ENCODE measurements around the gene AMPD1.

Gene AMPD1

DNA sequence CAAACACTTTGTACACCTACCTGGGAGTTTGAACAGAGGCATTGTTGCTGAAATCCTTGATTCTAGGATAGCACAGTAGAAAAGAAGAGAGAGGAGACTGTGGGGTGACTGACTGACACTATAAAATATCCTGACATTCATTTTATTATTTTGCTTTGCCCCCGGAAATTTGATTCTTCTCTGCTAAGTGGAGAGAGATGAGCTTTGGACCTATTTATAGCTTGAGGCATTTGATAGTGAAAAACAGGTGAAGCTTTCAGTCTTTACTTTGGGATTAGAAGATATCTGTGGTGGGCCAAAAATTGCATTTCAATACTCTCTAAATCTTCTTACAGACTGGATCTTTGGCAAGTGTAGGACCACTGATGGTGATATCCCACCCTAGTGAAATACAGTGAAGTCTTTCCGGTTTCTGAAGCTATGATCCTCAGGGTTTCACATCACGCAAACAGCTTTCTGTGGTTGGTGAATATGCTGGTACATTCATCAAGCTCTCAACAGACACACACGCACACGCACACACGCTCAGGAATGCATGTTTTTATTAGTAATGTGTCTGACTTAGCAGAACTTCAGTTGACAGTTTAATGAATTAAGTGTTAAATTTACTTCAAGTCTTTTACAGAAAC lies at the start of gene AMPD1:
Gene AMPD1 (minus strand): TSS at position 117 of the 629 bp plus-strand sequence. CDS start 75 bp downstream, at position 42.
- H3K36me3 Mint-ChIP-seq (ENCODE audit: low read depth): no peaks in the 10 kb centered on the region
- peak within 1 kb of the TSS in 2 of 3 experiments; percentile 33 to 56 for H3K27ac Mint-ChIP-seq
- TF ChIP-seq, protein P1, sequence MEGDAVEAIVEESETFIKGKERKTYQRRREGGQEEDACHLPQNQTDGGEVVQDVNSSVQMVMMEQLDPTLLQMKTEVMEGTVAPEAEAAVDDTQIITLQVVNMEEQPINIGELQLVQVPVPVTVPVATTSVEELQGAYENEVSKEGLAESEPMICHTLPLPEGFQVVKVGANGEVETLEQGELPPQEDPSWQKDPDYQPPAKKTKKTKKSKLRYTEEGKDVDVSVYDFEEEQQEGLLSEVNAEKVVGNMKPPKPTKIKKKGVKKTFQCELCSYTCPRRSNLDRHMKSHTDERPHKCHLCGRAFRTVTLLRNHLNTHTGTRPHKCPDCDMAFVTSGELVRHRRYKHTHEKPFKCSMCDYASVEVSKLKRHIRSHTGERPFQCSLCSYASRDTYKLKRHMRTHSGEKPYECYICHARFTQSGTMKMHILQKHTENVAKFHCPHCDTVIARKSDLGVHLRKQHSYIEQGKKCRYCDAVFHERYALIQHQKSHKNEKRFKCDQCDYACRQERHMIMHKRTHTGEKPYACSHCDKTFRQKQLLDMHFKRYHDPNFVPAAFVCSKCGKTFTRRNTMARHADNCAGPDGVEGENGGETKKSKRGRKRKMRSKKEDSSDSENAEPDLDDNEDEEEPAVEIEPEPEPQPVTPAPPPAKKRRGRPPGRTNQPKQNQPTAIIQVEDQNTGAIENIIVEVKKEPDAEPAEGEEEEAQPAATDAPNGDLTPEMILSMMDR (IDR thresholded peaks at IDR 0.05; ENCODE audit: unreplicated experiment in 3 of 3): no peak
- H3K4me3 Mint-ChIP-seq: peak within 1 kb of the TSS in 2 of 3 experiments; percentile 70
- H3K27me3 Mint-ChIP-seq (ENCODE audit: low read depth): no peaks in the 10 kb centered on the region
- H3K4me1 Mint-ChIP-seq: peaks cover 9% of the 10 kb centered on the region
- no peaks in the 10 kb centered on the region for H3K9me3 Mint-ChIP-seq

DNA sequence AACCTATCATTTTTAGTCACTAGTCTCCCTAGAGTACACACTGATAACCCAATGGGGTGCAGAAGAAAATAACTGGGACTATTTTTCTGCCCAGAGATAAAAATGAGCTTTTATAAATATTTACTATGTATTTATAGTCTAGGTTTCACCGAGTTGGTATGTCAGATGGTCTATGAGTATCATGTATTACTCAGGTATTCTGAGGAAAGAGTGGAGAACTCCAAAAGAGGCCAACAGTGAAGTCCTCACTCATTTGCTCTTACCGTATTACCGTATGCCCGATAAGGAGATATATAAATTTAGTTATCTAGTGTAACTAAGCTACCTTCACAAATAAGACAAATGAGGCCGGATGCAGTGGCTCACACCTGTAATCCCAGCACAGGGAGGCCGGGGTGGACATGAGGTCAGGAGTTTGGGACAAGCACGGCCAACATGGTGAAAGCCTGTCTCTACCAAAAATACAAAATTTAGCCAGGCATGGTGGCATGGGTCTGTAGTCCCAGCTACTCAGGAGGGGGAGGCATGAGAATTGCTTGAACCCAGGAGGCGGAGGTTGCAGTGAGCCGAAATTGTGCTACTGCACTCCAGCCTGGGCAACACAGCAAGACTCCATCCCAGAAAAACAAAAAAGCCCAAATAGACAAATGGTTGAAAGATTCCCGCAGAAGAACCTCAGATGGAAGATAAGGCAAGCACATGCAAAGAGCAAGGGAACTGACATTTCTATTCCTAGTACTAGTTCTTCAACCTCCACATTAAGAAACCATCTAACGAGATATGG lies 46.8 kb upstream of the AMPD1 start:
- no peaks in the 10 kb centered on the region for H3K27me3 Mint-ChIP-seq (ENCODE audit: low read depth)
- peaks cover 75% of the 10 kb centered on the region for H3K36me3 Mint-ChIP-seq (ENCODE audit: low read depth)
- no peak overlapping the region for H3K4me3 Mint-ChIP-seq
- no peaks in the 10 kb centered on the region for H3K9me3 Mint-ChIP-seq
- no peaks in the 10 kb centered on the region for H3K4me1 Mint-ChIP-seq
- TF ChIP-seq, protein P1 (IDR thresholded peaks at IDR 0.05; ENCODE audit: unreplicated experiment in 3 of 3): no peak
- no peak overlapping the region for H3K27ac Mint-ChIP-seq

DNA sequence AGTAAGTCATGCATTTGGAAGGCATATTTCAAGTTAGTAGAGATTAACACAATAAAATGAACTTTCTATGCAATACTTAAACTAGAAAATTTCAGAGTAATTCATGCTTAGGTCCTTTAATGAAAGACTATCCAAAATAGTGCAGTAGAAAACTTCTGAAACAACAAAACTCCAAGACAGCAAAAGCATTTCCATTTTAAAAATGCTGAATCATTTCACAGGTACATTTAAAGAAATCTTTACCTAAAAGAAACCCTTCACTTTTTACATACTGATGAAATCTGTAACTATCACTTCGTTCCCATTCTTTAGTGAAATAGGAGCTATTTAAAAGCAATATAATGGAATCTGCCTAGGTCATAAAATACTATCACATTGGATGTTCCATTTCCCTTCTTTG lies 45.0 kb upstream of the AMPD1 start:
- Mint-ChIP-seq H3K27me3 (ENCODE audit: low read depth) (no peaks in the 10 kb centered on the region), H3K27ac (no peak overlapping the region), H3K9me3 (no peaks in the 10 kb centered on the region), H3K4me3 (no peak overlapping the region), H3K36me3 (ENCODE audit: low read depth) (peaks cover 75% of the 10 kb centered on the region), H3K4me1 (no peaks in the 10 kb centered on the region)
- TF ChIP-seq, protein P1 (IDR thresholded peaks at IDR 0.05; ENCODE audit: unreplicated experiment in 3 of 3): no peak

DNA sequence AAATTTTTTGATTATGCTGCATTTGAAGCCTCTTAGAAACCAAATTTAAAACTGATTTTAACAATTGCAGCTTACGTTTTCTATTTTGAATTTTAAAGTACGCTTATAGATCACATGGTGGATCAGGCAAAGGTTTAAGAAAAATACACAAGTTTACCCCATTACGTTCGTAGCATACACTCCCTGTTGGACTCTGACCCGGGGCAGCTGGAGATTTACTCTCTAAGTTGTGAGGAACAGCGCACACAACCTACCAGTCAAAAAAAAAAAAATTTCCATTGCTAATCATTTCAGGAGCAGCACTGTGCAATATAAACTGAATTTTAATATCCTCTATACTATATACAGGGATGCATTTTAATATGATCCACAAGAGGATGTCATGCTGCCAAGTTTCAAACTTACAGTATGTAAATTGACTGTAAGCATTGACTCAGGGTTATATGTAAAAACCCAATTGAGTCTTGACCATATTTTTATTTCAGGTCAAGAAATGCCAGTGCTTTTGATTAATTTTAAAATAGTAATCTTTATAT lies 42.0 kb upstream of the AMPD1 start:
- H3K27me3 Mint-ChIP-seq (ENCODE audit: low read depth): no peaks in the 10 kb centered on the region
- TF ChIP-seq, protein P1 (IDR thresholded peaks at IDR 0.05; ENCODE audit: unreplicated experiment in 3 of 3): no peak
- peaks cover 73% of the 10 kb centered on the region for H3K36me3 Mint-ChIP-seq (ENCODE audit: low read depth)
- no peaks in the 10 kb centered on the region for H3K9me3 Mint-ChIP-seq
- H3K4me3 Mint-ChIP-seq: no peak overlapping the region
- no peaks in the 10 kb centered on the region for H3K4me1 Mint-ChIP-seq
- peak overlapping the region in 1 of 3 experiments; percentile 29 for H3K27ac Mint-ChIP-seq

DNA sequence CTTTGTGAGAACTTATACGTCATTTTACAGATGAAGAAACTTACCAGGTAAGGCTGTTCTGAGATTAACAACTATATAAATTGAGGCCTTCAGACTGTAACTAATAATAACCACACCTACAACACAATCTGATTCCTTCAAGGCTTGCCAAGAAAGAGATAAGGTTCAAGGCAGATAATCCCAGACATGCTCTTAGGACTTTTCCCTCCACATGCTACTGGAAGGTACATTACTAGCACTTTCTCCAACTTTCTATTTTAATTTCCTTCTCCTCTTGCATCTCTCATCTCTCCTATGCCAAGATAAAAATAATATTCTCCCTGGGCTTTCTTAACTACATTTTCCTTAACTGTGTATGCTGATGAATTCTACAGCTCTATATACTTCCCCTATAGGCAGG lies 40.1 kb upstream of the AMPD1 start:
- Mint-ChIP-seq H3K4me1 (no peaks in the 10 kb centered on the region), H3K9me3 (no peaks in the 10 kb centered on the region), H3K4me3 (no peak overlapping the region), H3K27ac (no peak overlapping the region), H3K36me3 (ENCODE audit: low read depth) (peaks cover 78% of the 10 kb centered on the region), H3K27me3 (ENCODE audit: low read depth) (no peaks in the 10 kb centered on the region)
- TF ChIP-seq, protein P1 (IDR thresholded peaks at IDR 0.05; ENCODE audit: unreplicated experiment in 3 of 3): no peak

Measured in nephron (organoid).